GM12878 (cell line): ENCODE results near the gene ARHGAP6. TPM values are rescaled to one million over a fixed set of nuclear protein-coding genes. Genes with fewer than 3 reads are reported as not detected.
A peak's percentile ranks its signal among the peaks of the same experiment; 100 is the strongest.

Experiments
- ATAC-seq: fragments of 200-7000 bp; cut with Tn5 transposase; 3 replicates; pipeline ENCODE4 v1.9.1; 2020; ENCODE audit warnings: mild to moderate bottlenecking, moderate library complexity
- BruUV-seq: library from RNA; stranded (reverse); fragments of 400-500 nt; replicated peaks from 2 replicates; lab custom pipeline; 2021; lab: Mats Ljungman, UMichigan
- CTCF ChIA-PET: fragments of 300-600 bp; sonication (Branson Sonifier 250); formaldehyde crosslinking; extraction: SDS; loops from one replicate; lab custom pipeline; 2021; ENCODE audit warnings: inconsistent platforms; lab: Yijun Ruan, JAX
- POLR2A ChIA-PET: fragments of 350-600 bp; formaldehyde crosslinking; extraction: SDS; loops from one replicate; lab custom pipeline; 2021; ENCODE audit warnings: inconsistent platforms; lab: Charles Lee
- RAD21 ChIA-PET: fragments of 300-600 bp; sonication (Branson Sonifier 250); formaldehyde crosslinking; loops from one replicate; lab custom pipeline; 2023; ENCODE audit warnings: antibody characterized with exemption; ENCODE audit not compliant: unreplicated experiment; lab: Charles Lee
- SMC1A ChIA-PET: fragments of 300-600 bp; sonication (Branson Sonifier 250); formaldehyde crosslinking; loops from one replicate; lab custom pipeline; 2023; ENCODE audit not compliant: unreplicated experiment, uncharacterized antibody; lab: Charles Lee
- DNase-seq: peaks from one replicate; pipeline ENCODE4 v3.0.0-alpha.2; 2011; ENCODE audit warnings: low read depth, low spot score
- FAIRE-seq: peaks from 3 replicates; lab custom pipeline; 2011; peaks lifted over from hg19 to GRCh38; lab: Jason Lieb, UNC
- H2AFZ ChIP-seq: 2 replicates; pipeline ENCODE4 v1.6.0; 2011; ENCODE audit warnings: low read depth, low read length, control low read depth; ENCODE audit not compliant: control insufficient read depth
- H3K27ac ChIP-seq: 2 replicates; pipeline ENCODE4 v1.5.1; 2011; ENCODE audit warnings: control low read depth; ENCODE audit not compliant: control insufficient read depth, insufficient read depth
- H3K27me3 ChIP-seq, 2 experiments: replicated peaks in 1 of 2; 2 replicates each; pipeline versions ENCODE4 v1.6.0 to v1.6.1; 2011; ENCODE audit warnings: low read length in 1 of 2; ENCODE audit not compliant: control insufficient read depth in 2 of 2, insufficient read depth in 2 of 2
- H3K36me3 ChIP-seq, 2 experiments: 2 replicates each; pipeline ENCODE4 v1.5.1; 2011; ENCODE audit warnings: low read length in 1 of 2; ENCODE audit not compliant: control insufficient read depth in 2 of 2, insufficient read depth in 2 of 2
- H3K4me1 ChIP-seq: 2 replicates; pipeline ENCODE4 v1.6.1; 2011; ENCODE audit warnings: mild to moderate bottlenecking, low read length, moderate library complexity, mixed read lengths; ENCODE audit not compliant: control insufficient read depth, insufficient read depth
- H3K4me2 ChIP-seq: 2 replicates; pipeline ENCODE4 v1.6.0; 2011; ENCODE audit warnings: control low read depth; ENCODE audit not compliant: control insufficient read depth, insufficient read depth
- H3K4me3 ChIP-seq: fragments of 200-600 bp; sonication (generic); 2 replicates; pipeline ENCODE4 v1.5.1; 2016
- H3K79me2 ChIP-seq: 2 replicates; pipeline ENCODE4 v1.6.0; 2011; ENCODE audit warnings: low read length; ENCODE audit not compliant: control insufficient read depth, insufficient read depth
- H3K9ac ChIP-seq: 2 replicates; pipeline ENCODE4 v1.8.0; 2011; ENCODE audit warnings: low read length, control low read depth, mixed read lengths; ENCODE audit not compliant: control insufficient read depth, insufficient read depth
- H3K9me3 ChIP-seq: replicated peaks from 3 replicates; pipeline ENCODE4 v1.5.1; 2011; ENCODE audit warnings: mild to moderate bottlenecking, low read length; ENCODE audit not compliant: control insufficient read depth, insufficient read depth
- H4K20me1 ChIP-seq: 2 replicates; pipeline ENCODE4 v1.6.0; 2011; ENCODE audit not compliant: control insufficient read depth, insufficient read depth
- ATF3 ChIP-seq: IDR thresholded peaks from 2 replicates; pipeline ENCODE4 v1.6.1; 2011; ENCODE audit warnings: low read depth, mild to moderate bottlenecking, low read length, moderate library complexity, borderline replicate concordance; ENCODE audit errors: extremely low read depth
- ATF7 ChIP-seq: fragments of 450-650 bp; IDR thresholded peaks from 2 replicates; pipeline ENCODE4 v1.6.1; 2016; ENCODE audit warnings: low read depth, mild to moderate bottlenecking
- CREM ChIP-seq: IDR thresholded peaks from 2 replicates; pipeline ENCODE4 v1.6.1; 2014; ENCODE audit warnings: antibody characterized with exemption, low read depth
- IKZF2 ChIP-seq, 2 experiments: fragments of 450-650 bp; IDR thresholded peaks; 2 replicates each; pipeline ENCODE4 v1.6.1; 2017; ENCODE audit warnings: mild to moderate bottlenecking in 2 of 2, moderate library complexity in 2 of 2
- JUNB ChIP-seq: IDR thresholded peaks from 2 replicates; pipeline ENCODE4 v1.6.1; 2016; ENCODE audit warnings: antibody characterized with exemption, mild to moderate bottlenecking
- PML ChIP-seq: IDR thresholded peaks from 2 replicates; pipeline ENCODE4 v1.6.1; 2012; ENCODE audit warnings: low read length, inconsistent platforms
- SUPT20H ChIP-seq: IDR thresholded peaks from 2 replicates; pipeline ENCODE4 v1.6.1; 2011; ENCODE audit warnings: low read depth, mild to moderate bottlenecking, low read length, moderate library complexity, borderline replicate concordance; ENCODE audit not compliant: control insufficient read depth
- WGBS: methylation state at CpG from one replicate; pipeline ENCODE4 v1.1.6; 2016; ENCODE audit warnings: low lambda C conversion rate; ENCODE audit not compliant: insufficient replicate concordance, insufficient coverage; ENCODE audit errors: missing lambda C conversion rate; 5-methylcytosine and 5-hydroxymethylcytosine counted together
- in situ Hi-C: fragments of 300-500 bp; cut with MboI; formaldehyde crosslinking; loops from 9 replicates; pipeline ENCODE4 v1.14.3; 2018; ENCODE audit warnings: mixed read lengths
- intact Hi-C: fragments of 100-400 bp; cut with micrococcal nuclease; formaldehyde crosslinking; loops from one replicate; pipeline ENCODE4 v1.14.2; 2022; ENCODE audit not compliant: unreplicated experiment
- polyA plus RNA-seq, 11 experiments: library from polyadenylated mRNA; depleted of rRNA in 4 of 11; unstranded in 6 of 11; stranded (reverse) in 5 of 11; fragments of >200 nt; fragmentation: Nextera tagmentation in 4 of 11; fragmentation: Illumina TruSeq in 1 of 11; extraction: Ambion mirVana in 4 of 11; extraction: Trizol in 1 of 11; gene quantifications; 1 replicate in 1 of 11; 2 replicates in 10 of 11; pipeline versions ENCODE4 v1.2.1 to v1.2.3, GENCODE V29; 2011 to 2016; ENCODE audit warnings: inconsistent platforms in 2 of 11, missing spikeins in 2 of 11, low read depth in 1 of 11
- total RNA-seq, 4 experiments: library from RNA; depleted of rRNA in 3 of 4; stranded (reverse); fragments of >200 nt in 3 of 4; fragmentation: Illumina TruSeq in 1 of 4; extraction: Trizol in 1 of 4; gene quantifications; 2 replicates each; pipeline versions ENCODE4 v1.2.1 to v1.2.3, GENCODE V29; 2013 to 2021

ARHGAP6 gene
- total and polyA plus RNA-seq, 10 of the 15 experiments (the other 5 are each of a cell fraction or from before 2014, with no cell fraction given), result 0.20 to 1.8 (median 0.76) TPM

GRCh38 chrX:11386001-11386523 lies 279.7 kb downstream of the ARHGAP6 start:
- Histone ChIP-seq H3K4me1 (no peaks in the 10 kb centered on the region), H3K9ac (no peak overlapping the region), H3K4me2 (no peak overlapping the region), H2AFZ (no peak overlapping the region), H3K27me3 (no peaks in the 10 kb centered on the region), H3K27ac (no peak overlapping the region), H3K9me3 (no peaks in the 10 kb centered on the region), H3K36me3 (no peaks in the 10 kb centered on the region), H3K4me3 (no peak overlapping the region), H3K79me2 (no peaks in the 10 kb centered on the region), H4K20me1 (no peaks in the 10 kb centered on the region)
- ATAC-seq (peak; percentile 77), DNase-seq (no peak), FAIRE-seq (no peak)
- BruUV-seq, result no TSS peak
- 14% methylated on average over 5 of the region's 5 CpGs for WGBS
- in situ Hi-C loops, result no loop called here
- SMC1A ChIA-PET, result interaction anchor here (1.0 to 1.3 kb wide), 2 partner anchors 23 to 63 kb away, joined by 3 read pairs; no protein-coding TSS in a partner anchor
- peak; percentile 49; the same call in 1 of the 2 replicates for TF ChIP-seq ATF7
- TF ChIP-seq IKZF2 (IDR thresholded peaks at IDR 0.05), result peak in 1 of 2 experiments; percentile 28; a peak in 1 of 4 replicates
- 0 out of 2 replicates have a peak, but pooled peaks have one; percentile 26 for TF ChIP-seq CREM
- TF ChIP-seq PML, result no peak
- TF ChIP-seq JUNB, result peak; percentile 30; the same call in 1 of the 2 replicates
- CTCF ChIA-PET, result interaction anchor here (1.1 to 1.2 kb wide), 2 partner anchors 23 to 146 kb away, joined by 3 to 6 read pairs; no protein-coding TSS in a partner anchor
- intact Hi-C loops, result no loop called here
- RAD21 ChIA-PET, result interaction anchor here (0.7 to 1.4 kb wide), 3 partner anchors 13 to 23 kb away, joined by 3 to 7 read pairs (median 3); no protein-coding TSS in a partner anchor
- POLR2A ChIA-PET, result no interaction called here

- ChIA-PET POLR2A (no interaction called here), RAD21 (interaction anchor here (1.1 kb wide), 1 partner anchor 145 kb away, joined by 3 read pairs; no protein-coding TSS in a partner anchor), CTCF (interaction anchor here (1.1 to 4.1 kb wide), 7 partner anchors 35 to 233 kb away, joined by 4 to 36 read pairs (median 5); no protein-coding TSS in a partner anchor), SMC1A (interaction anchor here (0.8 to 3.3 kb wide), 5 partner anchors 14 to 187 kb away, joined by 3 to 29 read pairs (median 5); no protein-coding TSS in a partner anchor)
- Histone ChIP-seq H3K79me2 (no peaks in the 10 kb centered on the region), H3K4me3 (no peak overlapping the region), H3K27me3 (no peaks in the 10 kb centered on the region), H2AFZ (no peak overlapping the region), H3K36me3 (no peaks in the 10 kb centered on the region), H3K4me2 (no peak overlapping the region), H3K27ac (no peak overlapping the region), H3K9me3 (no peaks in the 10 kb centered on the region), H3K4me1 (no peaks in the 10 kb centered on the region), H3K9ac (no peak overlapping the region), H4K20me1 (no peaks in the 10 kb centered on the region)
- FAIRE-seq, result no peak
- no peak for TF ChIP-seq ATF7
- TF ChIP-seq ATF3, result no peak
- no peak for TF ChIP-seq SUPT20H
- intact Hi-C loops (loop anchor here (5.0 kb wide), 4 partner anchors 44 to 1319 kb away; no protein-coding TSS in a partner anchor), in situ Hi-C loops (no loop called here)
- ATAC-seq, result no peak
- DNase-seq, result no peak
- 37% methylated on average over 4 of the region's 4 CpGs for WGBS
- no TSS peak for BruUV-seq
Observed at GRCh38 chrX:11382930-11383329, 282.8 kb downstream of the ARHGAP6 start.
